IPS-NIHi11 (cell line): Measurements from ENCODE around the gene SH2B3.

ENCODE experiments used
- DNase-seq: peaks from one replicate; pipeline ENCODE4 v3.0.0; 2012; ENCODE audit warnings: mixed read lengths, low spot score

Gene SH2B3

DNA sequence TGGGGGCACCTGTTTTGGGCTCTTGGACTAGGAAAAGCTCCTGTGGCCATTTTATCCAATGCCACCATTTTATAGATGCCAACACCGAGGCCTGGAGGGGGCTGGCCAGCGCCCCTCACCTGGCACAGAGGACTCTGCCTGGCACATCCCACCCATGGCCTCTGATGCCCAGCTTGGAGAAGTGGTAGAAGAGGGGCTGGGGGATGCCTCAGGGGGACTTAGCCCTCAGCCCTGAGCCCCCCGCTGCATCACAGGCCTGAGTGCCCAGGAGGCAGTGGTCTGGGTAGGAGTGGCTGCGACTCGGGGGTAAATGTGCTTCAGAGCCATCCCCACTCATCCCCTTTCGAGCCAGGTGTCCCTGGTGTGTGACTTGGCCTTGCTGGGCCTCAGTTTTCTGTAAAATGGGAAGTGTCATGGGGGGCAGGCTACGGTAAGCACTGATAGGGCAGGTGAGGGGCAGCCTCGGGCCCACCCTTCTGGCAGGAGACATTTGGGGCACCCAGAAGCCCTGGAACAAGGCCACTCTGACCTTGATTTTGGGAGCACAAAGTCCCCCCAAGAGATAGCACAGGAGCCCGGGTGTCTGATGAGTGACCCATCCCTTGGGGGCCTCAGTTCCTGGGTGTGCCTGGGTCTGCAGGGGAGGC lies 22.5 kb downstream of the SH2B3 start:
- DNase-seq = no peak

DNA sequence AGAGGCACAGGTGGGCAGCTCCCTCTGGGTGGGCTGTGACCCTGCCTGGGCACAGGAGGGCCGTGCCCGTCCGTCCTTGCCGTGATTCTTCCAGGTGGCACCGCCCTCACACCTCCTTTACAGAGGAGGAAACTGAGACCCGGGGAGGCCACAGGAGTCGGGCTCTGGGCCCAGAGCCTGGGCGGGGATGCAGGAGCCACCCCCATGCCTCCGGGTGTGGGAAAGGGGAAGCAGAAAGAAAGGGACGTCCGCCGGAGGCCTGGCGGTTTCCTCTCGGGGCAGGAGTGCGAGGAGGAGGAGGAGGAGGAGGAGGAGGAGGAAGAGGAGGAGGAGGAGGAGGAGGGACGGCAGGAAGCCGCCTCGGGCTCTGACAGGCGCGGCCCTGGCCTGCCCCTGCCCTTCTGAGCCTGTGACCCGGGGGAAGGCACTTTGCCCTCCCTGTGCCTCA lies 23.0 kb downstream of the SH2B3 start:
- no peak for DNase-seq

- DNase-seq = no peak
These were observed 24.2 kb downstream of the SH2B3 start for GRCh38 chr12:111429828-111430432.

- no peak for DNase-seq
These were observed 25.0 kb downstream of the SH2B3 start for GRCh38 chr12:111430433-111431353.

- no peak for DNase-seq
These were observed 26.0 kb downstream of the SH2B3 start for GRCh38 chr12:111431772-111432171.

- DNase-seq = no peak
These were observed 28.3 kb downstream of the SH2B3 start for GRCh38 chr12:111434049-111434448.

DNA sequence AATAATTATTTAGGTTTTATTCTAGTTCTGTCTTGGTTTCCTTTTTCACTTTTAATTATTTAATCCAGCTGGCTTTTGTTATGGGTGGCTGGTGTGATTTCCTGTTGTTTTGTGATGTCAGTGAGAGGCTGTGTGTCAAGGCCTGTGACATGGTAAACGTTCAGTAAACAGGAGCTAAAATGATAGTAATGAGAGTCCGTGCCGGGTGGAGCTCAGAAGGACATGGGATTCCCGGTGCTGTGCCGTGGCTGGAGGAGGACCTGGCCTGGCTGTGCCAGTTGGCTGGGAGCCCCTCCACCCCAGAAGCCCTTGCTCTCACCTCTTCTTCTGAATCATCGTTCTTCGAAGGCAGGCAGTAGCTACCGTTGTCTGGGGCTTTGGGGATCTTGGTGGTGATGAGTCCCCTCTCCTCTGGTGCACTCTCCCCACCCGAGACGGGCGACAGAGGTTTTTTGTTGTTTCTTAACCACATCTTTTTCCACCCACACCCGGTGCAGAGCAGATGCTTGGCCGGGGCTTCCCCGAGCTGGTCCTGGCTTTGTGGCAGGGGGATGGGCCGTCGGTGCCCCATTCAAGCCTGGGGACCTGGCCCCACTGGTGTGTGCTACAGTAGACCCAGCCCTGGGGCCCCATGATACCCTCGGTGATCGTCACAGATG lies 29.1 kb downstream of the SH2B3 start:
- no peak for DNase-seq

- DNase-seq = no peak
These were observed 30.0 kb downstream of the SH2B3 start for GRCh38 chr12:111435661-111436201.

DNA sequence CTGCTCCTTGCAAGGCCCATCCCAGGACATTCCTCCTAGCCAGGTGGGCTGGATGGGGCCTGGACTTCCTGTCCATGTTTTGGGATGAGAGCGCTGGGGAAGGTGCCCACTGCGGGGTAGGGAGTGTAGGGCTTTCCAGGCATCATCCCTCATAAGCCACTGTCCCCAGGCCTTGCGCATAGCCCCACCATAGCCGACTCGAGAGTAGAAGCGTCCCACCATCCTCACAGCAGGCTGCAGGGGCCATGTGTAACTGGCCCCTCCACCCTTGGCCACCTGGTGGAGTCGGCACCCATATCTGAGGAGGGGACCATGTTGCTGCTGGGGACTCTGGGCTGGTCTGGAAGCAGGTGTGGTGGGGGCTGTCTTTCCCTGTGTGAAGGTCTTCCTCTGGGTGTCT lies 30.5 kb downstream of the SH2B3 start:
- no peak for DNase-seq

- no peak for DNase-seq
These were observed 31.1 kb downstream of the SH2B3 start for GRCh38 chr12:111436811-111437210.

GRCh38 chr12:111437816-111438454 lies 32.2 kb downstream of the SH2B3 start:
- DNase-seq = no peak

DNA sequence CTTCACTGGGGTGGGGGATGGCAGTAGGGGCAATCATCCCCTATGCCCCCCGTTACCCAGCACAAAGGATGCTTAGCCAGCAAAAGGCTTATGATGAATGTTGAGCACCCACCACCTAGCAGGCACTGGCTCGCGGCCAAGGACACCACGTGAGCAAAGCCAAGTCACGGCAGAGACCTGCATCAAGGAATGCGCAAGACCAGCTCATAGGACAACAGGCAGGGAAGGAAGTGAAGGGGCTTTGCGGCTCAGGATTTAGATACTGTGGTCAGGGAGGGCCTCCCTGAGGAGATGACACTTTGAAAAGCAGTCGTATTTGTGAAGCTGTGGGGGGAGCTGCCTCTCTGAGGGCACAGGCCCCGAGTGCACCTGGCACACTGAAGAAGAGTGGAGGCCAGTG lies 32.8 kb downstream of the SH2B3 start:
- DNase-seq = no peak

GRCh38 chr12:111439657-111440151 lies 34.0 kb downstream of the SH2B3 start:
- no peak for DNase-seq

DNA sequence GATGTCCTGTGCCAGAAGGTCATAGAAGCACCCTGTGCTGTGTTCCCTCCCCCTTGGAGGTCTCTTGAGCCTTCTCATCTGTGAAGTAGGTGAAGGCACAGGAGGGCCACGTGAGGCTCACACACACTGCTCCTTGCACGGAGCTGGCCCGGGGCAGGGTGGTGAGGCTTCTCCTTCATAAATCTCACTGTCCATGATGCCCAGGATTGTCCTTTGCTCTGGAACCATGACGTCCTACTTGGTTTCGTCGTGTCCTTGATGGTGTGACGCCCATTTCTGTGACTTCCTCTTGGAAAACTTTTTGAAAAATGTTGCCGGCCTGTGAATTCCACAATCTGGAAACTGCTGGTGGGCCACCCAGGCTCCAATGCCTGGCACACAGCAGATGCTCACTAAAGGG lies 34.4 kb downstream of the SH2B3 start:
- DNase-seq = no peak

DNA sequence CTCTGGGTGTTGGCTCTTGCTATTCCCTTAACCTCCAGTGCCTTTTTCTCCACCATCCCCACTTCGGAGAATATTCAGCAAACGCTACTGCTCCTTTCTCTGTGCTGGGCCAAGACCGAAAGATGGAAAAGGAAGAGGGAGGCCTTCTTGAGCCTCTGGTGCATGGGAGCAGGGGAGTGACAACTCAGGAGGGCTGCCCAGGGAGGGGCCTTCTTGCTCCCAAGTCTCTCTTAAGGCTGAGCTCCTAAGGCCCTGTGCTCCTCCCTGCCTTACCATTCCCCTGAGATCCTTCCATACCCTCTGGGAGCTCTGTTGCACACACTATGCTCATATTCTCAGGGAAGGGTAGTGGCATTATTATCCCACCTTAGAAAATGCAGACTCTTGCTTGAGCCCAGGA lies 34.9 kb downstream of the SH2B3 start:
- no peak for DNase-seq

DNA sequence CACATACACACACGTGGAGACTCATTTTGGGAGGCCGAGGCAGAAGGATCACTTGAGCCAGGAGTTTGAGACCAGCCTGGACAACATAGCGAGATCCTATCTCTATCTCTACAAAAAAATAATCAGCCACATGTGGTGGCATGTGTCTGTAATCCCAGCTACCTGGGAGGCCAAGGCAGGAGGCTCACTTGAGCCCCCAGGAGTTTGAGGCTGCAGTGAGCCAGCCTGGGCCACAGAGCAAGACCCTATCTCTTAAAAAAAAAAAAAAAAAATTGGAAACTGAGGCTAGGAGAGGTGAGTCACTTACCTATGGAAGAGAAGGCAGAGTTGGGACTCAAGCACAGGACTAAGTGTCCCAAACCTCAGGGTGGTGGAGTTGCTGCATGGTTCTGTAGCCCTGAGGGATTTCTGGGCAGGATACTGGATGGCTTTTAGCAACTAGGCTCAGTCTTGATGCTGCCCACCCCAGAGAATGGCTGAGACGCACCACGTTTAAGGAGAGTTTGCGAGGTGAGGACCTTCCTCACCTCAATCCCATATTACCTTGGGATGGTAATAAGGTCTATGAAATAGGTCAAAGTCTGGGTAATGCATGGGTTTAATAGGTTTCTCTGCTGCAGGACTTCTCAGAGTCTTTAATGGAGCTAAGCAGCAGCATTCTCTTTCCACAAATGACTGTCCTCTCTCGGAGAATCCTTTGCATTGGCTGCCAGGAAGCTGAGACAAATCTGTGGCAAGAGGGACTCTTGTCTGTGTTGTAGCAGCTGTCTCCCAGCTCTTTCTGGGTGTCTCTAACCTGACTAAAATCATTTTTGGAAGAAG lies 35.6 kb downstream of the SH2B3 start:
- DNase-seq = no peak

DNA sequence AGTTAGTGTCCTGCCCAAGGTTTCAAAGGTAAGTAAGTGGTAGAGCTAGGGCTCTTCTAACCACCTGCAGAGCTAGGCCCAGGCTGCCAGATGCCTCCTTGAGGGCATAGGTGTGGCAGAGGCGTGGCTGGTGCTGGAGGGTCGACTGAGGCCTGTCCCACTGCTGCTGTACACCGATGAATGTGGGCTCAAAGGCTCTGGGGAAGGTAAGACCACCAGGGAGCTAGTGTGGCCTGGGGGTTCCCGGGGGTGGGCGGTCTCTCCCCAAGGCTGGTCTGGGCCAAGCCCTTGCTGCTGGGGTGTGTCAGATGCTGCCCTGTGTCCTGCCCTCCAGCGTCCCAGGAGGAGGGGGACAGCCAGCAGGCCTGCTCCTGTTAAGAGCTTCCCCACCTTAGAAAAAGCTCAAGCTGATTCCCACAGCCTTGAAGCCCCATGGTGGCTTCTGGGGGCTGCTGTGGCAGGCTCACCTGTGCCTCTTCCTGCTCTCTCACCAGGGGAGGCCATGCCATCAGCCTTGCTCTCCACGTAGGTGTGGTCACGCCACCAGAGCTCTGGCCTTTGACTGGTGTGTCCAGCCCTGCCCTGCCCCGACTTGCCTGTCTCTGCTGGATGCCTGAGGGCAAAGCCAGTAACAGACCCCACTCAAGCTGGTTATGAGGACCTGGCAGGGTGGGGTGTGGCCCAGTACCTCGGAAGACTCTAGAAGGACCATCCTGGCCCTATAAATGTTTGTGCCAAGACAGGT lies 36.8 kb downstream of the SH2B3 start:
- no peak for DNase-seq

DNA sequence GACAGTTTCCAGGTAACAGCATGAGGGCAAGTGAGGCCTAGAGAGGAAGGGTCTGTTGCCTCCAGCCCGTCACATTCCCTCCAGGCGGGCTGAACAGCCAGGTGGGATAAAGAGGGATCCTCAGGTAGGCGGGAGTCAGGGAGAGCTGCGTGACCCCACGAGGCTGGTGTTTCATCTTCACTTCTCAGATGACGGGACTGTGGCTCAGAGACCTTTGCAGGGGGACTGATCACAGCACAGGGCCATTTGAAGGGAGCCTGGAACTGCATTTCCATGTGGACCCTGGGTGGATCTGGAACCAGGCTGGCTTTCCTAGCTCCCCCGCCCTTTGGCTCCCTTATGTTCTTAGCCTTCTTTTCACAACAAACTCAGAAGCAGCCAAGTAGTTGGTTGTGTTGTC lies 37.4 kb downstream of the SH2B3 start:
- DNase-seq = no peak

- DNase-seq = no peak
These were observed 37.9 kb downstream of the SH2B3 start for GRCh38 chr12:111443586-111443985.
